ENCODE measurements around the gene MYO3B.
"Not testable (repeated sequence)": the region's sequence is repeated elsewhere in the genome, so short reads cannot be mapped to it uniquely, and the experiment has no call there.

Gene MYO3B

GRCh38 chr2:170544817-170545216, 366.9 kb downstream of the MYO3B start:
- DNase-seq, result no peak

- no peak for DNase-seq
Measured at GRCh38 chr2:170548304-170548703, 370.4 kb downstream of the MYO3B start.

- no peak for DNase-seq
Measured at GRCh38 chr2:170550501-170550900, 372.6 kb downstream of the MYO3B start.

GRCh38 chr2:170551899-170552298, 374.0 kb downstream of the MYO3B start:
- DNase-seq, result not testable (repeated sequence)

GRCh38 chr2:170553748-170554147, 375.8 kb downstream of the MYO3B start:
- no peak for DNase-seq

GRCh38 chr2:170554278-170554955, 376.5 kb downstream of the MYO3B start:
- no peak for DNase-seq

DNA sequence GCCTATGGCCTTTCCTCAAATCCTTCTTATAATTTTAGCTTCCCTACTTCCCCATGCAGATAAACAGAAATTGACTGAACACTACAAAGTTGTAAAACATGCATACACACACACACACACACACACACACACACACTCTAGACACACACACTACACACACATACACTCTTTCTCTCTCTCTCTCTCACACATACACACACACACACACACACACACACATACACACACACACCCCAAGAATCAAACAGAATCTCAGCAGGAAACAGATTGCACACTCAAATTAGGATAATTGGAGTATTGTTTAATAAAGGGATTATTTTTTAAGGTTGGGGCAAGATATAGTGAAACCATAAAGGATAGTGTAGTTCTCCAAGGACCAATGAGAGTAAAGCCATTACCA, 385.0 kb downstream of the MYO3B start:
- DNase-seq, result no peak

- no peak for DNase-seq
Measured at GRCh38 chr2:170563401-170563800, 385.5 kb downstream of the MYO3B start.

DNA sequence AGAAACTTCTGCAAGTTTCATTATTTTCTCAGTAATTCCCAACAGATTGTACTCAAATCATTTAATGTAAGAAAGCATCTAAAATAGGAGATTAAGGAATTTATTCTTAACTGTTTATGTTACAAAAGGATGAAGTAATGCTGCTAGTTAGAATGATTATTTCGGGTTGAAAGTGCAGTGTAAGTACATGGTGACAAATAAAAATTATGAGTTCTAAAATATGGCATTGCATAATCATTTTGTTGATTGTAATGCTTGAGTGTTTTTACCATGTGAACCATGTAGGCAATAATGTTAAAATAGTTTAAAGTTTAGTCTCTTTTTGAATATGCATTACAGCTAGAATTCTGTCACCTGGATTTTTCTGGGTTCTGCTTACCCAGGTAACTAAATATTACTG, 388.2 kb downstream of the MYO3B start:
- no peak for DNase-seq

GRCh38 chr2:170567429-170567828, 389.5 kb downstream of the MYO3B start:
- DNase-seq, result no peak

GRCh38 chr2:170568511-170568910, 390.6 kb downstream of the MYO3B start:
- DNase-seq, result no peak

DNA sequence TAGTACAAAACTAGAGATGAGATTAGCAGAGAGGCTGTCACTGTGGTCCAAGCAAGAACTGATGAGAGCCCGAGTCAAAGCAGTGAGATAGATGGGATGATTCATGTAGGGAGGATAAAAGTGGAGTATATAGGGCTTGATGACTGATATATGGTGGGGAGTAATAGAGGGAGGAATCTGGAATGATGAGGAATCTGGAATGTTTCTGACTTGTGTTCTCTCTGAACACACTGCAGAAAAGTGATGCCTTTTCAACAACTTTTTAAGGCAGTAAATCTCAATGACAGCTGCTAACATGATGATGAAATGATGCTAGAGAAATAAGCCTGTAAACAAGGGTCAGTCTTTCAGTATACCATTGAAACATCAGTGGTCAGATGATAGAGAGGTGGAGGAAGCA, 393.7 kb downstream of the MYO3B start:
- DNase-seq, result no peak

DNA sequence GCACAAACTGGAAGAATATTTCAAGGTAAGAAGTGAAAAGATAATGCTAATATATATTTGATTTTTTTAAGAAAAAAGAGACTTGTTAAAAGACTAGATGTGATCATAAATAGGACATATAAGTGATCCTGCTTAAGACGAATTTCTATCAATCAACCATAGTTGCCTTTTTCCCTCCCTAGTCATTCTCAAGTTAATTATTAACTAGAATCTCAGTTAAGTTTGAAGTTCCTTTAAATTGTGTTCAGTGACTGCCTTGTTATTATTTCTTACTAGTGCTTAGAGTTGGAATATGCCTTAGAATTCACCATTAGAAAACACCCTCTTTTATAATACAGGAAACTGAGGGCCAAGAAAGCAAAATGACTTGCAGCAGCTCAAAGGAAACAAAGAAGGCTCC, 395.7 kb downstream of the MYO3B start:
- no peak for DNase-seq

- peak in 1 of 56 donors; percentile 3 for DNase-seq
Measured at GRCh38 chr2:170576296-170576695, 398.3 kb downstream of the MYO3B start.

DNA sequence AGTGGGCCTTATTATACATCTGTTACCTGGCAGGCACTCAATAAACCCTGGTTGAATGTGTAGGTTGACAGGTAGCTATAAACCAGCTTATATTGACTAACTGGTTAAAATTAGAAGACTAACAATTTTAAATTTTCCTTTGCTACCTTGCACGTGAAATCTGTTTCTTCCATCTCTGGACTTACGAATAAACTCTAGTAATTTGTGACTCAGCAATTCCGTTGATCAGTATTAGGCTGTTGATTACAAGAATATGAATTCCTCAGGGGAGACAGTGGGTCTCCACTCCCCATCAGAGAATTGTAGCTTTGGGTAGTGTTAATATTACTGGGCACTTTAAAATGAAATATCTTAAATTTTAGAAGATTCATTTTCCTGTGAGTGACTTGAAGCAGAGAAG, 399.4 kb downstream of the MYO3B start:
- DNase-seq, result no peak

- DNase-seq, result peak in 20 of 56 donors; percentile 1 to 71 (median 25)
Measured at GRCh38 chr2:170578606-170579005, 400.7 kb downstream of the MYO3B start.

DNA sequence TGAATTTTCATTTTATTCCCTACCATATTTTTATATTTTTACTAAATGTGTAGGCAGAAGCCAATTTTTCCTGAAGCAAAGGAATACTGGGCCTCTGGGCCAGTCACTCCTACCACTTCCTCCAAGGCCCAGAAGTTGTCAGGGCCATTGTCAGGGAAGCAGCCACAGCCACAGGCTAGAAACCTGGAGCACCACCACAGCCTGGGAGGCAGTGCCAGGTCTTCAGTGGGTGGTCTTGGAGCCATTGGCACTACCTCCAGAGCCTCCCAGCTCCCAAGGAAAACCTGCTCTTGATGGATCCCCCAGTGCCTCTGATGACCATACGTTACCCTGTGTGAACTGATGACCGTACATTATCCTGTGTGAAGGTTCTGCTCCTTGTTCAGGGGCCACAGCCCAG, 401.6 kb downstream of the MYO3B start:
- no peak for DNase-seq

- no peak for DNase-seq
Measured at GRCh38 chr2:170582313-170582712, 404.4 kb downstream of the MYO3B start.

DNA sequence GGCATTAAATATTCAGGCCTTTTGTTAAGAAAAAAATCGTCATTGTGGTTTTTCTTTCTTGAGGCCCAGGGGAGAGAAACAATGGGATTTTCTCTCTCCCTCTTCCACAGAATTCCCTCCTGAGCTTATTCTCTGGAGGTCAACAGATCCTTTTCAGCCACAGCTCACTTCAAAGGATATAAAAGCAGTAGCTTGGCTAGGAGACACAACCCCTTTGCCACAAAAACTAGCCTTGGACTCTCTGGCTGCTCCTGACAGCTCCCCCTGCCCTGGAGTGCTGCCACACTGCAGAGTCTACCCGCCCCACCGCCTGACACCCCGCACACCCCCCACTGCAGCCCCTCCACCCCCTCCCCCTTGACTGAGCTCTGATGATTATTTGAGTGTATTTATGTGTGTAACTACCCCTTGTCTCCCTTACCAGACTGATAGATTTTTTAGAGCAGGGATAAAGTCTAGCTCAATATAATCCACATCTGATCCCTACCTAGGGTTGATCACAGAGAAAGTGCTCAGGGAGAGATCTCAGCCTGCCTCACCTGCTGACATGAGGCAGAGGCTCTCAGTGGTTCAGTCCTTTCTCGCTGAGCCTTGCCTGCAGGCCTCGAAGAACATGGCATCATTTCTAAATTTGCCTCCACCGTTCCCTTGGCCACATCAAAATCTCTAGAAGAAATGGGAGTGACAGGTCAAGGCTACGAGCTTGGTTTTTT, 405.0 kb downstream of the MYO3B start:
- peak in 15 of 56 donors; percentile 0 to 42 (median 13) for DNase-seq

DNA sequence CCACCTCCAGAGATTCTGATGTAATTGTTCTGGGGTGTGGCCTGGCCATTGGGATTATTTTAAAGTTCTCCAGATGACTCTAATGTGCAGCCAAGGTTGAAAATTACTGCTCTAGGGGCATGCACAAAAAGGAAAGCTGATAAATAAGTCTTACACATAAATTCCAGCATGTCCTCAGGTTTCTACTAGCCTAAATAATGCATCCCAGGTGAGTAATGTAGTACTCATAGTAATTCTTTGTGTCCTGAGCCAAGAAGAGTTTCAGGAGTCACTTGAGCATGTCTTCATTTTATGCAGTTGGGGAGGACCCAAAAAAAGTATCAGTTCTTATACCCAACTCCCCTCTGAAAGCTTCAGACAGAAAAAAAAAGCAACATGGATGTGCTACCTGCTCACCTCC, 407.1 kb downstream of the MYO3B start:
- DNase-seq, result no peak

- no peak for DNase-seq
Measured at GRCh38 chr2:170586571-170587095, 408.7 kb downstream of the MYO3B start.

DNA sequence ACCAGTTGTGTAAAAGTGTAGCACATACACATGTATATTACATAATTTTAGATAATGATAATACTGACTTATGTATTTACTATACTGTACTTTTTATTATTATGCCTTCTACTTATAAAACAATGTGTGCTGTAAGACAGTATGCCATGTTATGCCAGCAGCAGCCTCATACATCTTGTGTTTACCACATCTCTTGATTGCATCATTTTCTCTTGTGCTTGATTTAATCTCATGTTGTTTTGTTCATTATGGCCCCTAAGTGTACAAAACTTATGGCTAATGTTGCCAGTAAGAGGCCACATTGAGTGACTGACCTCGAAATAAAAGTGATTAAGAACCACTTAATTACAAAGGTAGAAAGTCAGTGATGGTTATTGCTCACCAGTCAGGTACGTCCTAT, 409.2 kb downstream of the MYO3B start:
- no peak for DNase-seq

- DNase-seq, result no peak
Measured at GRCh38 chr2:170587922-170588321, 410.0 kb downstream of the MYO3B start.
